Non-pigmented ciliary epithelial cell (primary cell): ENCODE data around the gene PUS7L.
"Not testable (repeated sequence)": the region's sequence is repeated elsewhere in the genome, so short reads cannot be mapped to it uniquely, and the experiment has no call there.

ENCODE experiments used
- DNase-seq: peaks from one replicate; pipeline ENCODE4 v3.0.0-alpha.2; 2010; ENCODE audit warnings: low read depth

Gene PUS7L

GRCh38 chr12:43750814-43751213 lies 7.8 kb downstream of the PUS7L start:
- DNase-seq, result no peak

GRCh38 chr12:43749016-43749415 lies 9.6 kb downstream of the PUS7L start:
- DNase-seq, result no peak

GRCh38 chr12:43744826-43745225 lies 13.8 kb downstream of the PUS7L start:
- no peak for DNase-seq

GRCh38 chr12:43742106-43742505 lies 16.5 kb downstream of the PUS7L start:
- DNase-seq, result peak; percentile 88

- DNase-seq, result no peak
Measured at GRCh38 chr12:43740511-43741100, 18.0 kb downstream of the PUS7L start.

- peak; percentile 58 for DNase-seq
Measured at GRCh38 chr12:43737646-43738045, 20.9 kb downstream of the PUS7L start.

GRCh38 chr12:43736927-43737440 lies 21.6 kb downstream of the PUS7L start:
- no peak for DNase-seq

GRCh38 chr12:43733687-43734086 lies 24.9 kb downstream of the PUS7L start:
- no peak for DNase-seq

GRCh38 chr12:43730283-43730682 lies 28.3 kb downstream of the PUS7L start:
- DNase-seq, result no peak

GRCh38 chr12:43728698-43729097 lies 29.9 kb downstream of the PUS7L start:
- no peak for DNase-seq

GRCh38 chr12:43728117-43728516 lies 30.5 kb downstream of the PUS7L start:
- DNase-seq, result no peak

- DNase-seq, result no peak
Measured at GRCh38 chr12:43723134-43723533, 35.5 kb downstream of the PUS7L start.

- DNase-seq, result no peak
Measured at GRCh38 chr12:43722621-43723020, 36.0 kb downstream of the PUS7L start.

GRCh38 chr12:43711348-43711747 lies 47.2 kb downstream of the PUS7L start:
- no peak for DNase-seq

- DNase-seq, result not testable (repeated sequence)
Measured at GRCh38 chr12:43703772-43704171, 54.8 kb downstream of the PUS7L start.

GRCh38 chr12:43701194-43701593 lies 57.4 kb downstream of the PUS7L start:
- not testable (repeated sequence) for DNase-seq

GRCh38 chr12:43696154-43696553 lies 62.4 kb downstream of the PUS7L start:
- DNase-seq, result no peak

- DNase-seq, result no peak
Measured at GRCh38 chr12:43694879-43695278, 63.7 kb downstream of the PUS7L start.

GRCh38 chr12:43692064-43692463 lies 66.5 kb downstream of the PUS7L start:
- DNase-seq, result peak; percentile 35

- DNase-seq, result not testable (repeated sequence)
Measured at GRCh38 chr12:43685491-43685890, 73.1 kb downstream of the PUS7L start.

GRCh38 chr12:43676183-43676813 lies 82.3 kb downstream of the PUS7L start:
- DNase-seq, result no peak

- DNase-seq, result no peak
Measured at GRCh38 chr12:43675048-43675904, 83.3 kb downstream of the PUS7L start.

GRCh38 chr12:43669373-43669772 lies 89.2 kb downstream of the PUS7L start:
- no peak for DNase-seq
